Ramos (cell line): ENCODE measurements around the gene PDE6D.

Source experiments
- in situ Hi-C: fragments of 300-500 bp; cut with MboI; formaldehyde crosslinking; loops from one replicate; pipeline ENCODE4 v1.14.3; 2022; ENCODE audit warnings: low sequenced_read_pairs; ENCODE audit not compliant: unreplicated experiment

PDE6D gene

DNA sequence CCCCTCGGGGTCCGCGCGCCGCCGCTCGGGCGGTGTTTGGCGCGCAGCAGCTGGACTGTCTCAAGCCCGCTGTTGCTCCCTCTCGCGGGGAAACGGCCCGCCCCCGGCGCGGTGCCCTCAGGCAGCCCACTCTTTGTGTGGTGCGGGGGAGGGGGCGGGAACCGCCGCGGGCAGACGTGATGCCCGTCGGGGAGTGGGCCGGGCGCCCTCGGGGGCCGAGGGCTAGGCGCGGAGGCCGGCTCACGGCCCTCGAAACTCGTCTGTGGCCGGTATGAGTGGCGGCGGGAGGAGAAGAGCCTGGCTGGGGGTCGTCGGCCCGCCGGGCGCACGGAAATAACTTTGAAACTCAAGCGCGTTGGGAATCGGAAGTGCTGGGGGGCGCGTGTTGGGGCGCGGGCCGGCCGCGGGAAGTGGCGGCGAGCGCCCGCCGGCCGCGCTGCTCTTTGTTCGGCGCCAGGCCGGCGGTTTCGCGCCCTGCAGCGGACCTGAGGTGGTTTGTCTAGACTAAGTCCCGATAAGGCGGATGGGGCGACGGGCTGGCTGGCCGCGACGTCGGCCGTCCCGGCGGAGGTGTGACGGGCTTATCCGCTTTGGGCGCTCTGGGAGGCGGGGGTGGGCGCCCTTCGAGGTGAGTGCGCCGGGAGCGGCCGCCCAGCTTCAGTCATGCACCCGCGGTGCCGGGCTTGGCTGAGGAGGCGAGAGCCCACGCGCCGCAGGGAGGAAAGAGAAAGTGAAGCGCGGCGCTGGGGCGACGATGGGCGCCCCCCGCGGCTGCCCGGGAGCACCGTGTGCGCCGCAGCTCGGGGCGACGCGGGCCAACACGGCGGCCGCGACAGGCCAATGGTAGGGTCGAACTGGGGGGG lies 72.1 kb downstream of the PDE6D start:
- in situ Hi-C loops, result loop anchor here (5.0 kb wide), 1 partner anchor 37 kb away; no protein-coding TSS in a partner anchor

DNA sequence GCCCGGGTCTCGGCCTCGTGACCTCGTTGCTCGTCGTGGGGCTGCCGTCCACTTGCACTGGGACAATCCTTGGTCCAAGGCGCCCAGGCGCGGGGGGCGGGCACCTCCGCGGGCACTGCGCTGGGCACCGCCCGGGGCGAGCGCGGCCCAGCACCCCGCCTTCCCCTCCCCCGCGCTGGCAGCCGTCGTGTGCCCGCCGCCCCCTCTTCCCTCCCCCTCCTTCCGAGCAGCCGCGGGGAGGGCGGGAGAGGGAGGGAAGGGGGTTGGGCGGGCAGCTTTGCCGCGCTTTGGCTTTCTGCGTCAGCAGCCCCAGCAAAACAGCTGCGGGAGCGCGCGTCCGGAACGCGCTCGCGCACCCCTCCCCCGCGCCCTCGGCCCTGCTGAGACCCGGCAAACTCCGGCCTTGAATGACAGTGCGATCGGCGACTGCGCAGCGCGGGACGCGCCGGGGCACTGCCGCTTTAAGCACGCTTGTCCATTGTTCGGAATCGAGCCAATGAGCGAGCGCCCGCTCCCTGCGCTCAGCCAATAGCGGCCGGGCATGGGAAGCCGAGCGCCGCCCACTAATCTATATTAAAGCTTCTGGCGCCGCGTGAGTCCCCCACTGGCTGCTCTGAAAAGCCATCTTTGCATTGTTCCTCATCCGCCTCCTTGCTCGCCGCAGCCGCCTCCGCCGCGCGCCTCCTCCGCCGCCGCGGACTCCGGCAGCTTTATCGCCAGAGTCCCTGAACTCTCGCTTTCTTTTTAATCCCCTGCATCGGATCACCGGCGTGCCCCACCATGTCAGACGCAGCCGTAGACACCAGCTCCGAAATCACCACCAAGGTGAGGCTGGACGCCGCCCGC lies 72.9 kb downstream of the PDE6D start, which contains the start of gene PTMA:
Gene PTMA, plus strand, starts transcription at position 599 of the 846 bp plus-strand sequence. Its CDS starts 182 bp downstream, at position 781.
- in situ Hi-C loops, result loop anchor here (5.0 kb wide), 1 partner anchor 36 kb away; no protein-coding TSS in a partner anchor

DNA sequence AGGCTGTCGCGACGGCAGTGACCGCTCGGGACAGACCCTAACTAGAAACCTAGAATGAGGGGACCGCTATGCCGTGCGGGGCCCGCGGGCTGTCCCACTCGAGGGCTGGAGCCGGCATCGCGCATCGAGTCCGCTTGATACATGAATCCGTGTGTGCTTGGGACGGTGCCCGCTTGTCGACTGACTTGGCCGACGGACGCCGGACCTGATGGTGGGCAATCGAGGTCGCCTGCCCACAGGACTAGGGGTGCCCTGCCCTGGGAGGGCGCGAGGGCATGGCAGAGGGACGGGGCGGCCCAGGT lies 73.5 kb downstream of the PDE6D start:
- in situ Hi-C loops, result loop anchor here (5.0 kb wide), 1 partner anchor 35 kb away; no protein-coding TSS in a partner anchor

DNA sequence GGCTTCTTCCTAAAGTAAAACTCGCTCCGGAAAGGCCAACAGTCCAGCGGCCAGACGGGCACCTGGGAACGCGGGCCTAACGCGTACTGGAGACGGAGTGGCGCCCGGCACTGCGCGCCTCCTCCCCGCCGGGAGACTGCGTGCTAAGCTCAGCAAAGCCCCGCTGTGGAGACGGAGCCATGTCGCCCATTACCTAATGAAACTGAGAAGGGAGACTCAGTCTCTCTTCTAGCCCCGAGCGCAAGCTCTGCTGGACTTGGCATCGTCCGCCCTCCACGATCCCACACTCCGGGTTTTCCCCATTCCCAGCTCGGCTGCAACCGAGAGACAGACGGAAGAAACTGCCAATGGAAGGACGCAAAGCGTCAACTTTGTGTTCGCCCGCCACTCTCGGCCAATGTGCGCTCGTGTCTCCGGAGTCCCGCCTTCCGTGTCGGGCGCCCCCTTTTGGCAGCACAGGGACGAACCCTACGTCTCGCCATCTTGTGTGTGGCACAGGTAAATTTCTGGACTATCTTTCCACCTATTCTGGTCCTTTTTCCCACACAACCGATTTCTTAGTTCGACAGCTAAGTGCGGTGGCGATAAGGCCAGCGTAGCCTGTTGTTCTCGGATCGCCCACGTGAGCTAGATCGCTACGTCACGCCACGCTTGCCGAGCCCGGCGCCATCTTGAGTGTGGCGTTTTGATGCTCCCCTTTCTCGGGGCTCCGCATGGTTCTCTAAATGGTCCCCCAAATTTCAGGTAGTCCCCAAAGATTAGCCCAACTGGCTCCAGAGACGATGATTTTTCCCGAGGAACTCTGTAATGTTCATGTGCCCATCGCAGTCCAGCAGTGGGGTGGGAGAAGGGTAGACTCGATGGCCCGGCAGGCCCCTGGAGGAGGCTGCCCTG lies 74.1 kb downstream of the PDE6D start:
- in situ Hi-C loops, result loop anchor here (5.0 kb wide), 1 partner anchor 35 kb away; no protein-coding TSS in a partner anchor

DNA sequence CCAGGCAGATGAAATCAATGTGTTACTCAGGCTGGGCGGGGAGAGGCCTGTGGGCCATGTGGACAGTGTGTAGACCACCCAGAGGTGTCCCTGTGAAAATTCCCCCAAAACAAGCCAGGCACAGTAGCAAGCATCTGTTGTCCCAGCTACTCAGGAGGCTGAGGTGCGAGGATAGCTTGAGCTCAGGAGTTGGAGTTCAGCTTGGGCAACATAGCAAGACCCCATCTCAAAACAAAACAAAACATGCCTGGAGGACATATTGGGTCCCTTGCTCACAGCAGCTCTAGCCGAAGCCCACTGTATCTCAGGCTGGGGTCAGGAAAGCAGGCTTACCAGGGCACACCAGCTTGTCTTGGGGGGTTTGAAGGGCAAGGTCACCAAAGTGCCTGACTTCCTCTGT lies 77.1 kb downstream of the PDE6D start:
- in situ Hi-C loops, result no loop called here

DNA sequence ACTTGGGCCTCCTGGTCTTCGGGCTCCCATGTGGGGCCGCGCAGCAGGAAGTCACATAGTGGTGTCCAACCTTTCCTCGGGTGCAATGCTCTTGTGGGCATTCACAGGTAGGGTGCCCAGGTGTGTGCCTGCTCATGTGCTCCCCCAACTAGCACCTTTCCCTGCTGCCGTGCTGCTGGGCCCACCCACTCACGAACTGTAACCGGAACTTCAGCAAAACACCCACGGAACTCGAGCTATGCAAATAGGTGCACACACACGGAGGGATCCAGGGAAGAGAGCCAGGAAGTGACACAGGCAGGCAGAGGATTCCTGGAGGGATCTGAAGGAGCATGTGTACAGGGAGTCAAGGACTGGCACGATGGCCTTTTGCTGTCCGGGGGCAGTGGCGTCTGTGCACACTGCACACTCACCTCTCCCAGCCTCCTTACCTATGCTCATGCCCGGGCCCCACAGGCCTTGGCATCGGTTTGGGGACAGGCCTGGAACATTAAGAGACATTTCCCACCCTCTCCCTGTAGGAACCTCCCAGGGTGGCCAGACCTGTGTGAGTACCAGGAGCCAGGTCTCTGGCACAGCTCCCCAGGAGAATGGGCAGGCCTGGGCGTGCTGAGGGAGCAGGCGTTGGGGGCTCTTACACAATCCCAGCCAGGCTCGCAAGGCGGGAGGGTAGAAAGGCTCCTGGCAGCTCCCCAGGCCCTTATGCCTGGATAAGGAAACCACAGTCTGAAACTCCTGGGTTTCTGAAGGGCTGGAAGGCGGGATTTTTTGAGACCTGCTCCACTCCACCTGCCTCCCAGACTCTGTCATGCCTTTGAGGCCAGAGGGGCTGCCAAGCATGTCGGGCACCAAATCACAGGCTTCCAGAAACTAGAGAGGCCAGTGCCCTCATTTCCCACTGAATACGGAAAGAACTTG lies 79.4 kb downstream of the PDE6D start:
- in situ Hi-C loops, result no loop called here

DNA sequence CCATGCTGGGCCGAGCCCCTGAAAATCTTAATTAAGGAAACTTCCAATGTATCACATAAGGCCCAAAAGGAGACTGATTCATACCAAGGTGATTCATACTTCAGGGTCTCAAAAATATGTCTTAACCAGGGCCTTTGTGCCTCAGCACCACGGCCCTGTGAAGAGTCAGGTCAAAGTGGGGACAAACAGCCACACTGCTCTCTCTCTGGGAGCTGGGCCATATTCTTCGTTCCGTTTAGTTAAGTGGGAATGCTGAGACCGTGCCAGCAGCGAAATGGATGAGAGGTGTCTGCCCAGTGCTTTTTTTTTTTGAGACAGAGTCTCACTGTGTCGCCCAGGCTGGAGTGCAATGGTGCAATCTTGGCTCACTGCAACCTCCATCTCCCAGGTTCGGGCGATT lies 82.1 kb downstream of the PDE6D start:
- in situ Hi-C loops, result no loop called here

DNA sequence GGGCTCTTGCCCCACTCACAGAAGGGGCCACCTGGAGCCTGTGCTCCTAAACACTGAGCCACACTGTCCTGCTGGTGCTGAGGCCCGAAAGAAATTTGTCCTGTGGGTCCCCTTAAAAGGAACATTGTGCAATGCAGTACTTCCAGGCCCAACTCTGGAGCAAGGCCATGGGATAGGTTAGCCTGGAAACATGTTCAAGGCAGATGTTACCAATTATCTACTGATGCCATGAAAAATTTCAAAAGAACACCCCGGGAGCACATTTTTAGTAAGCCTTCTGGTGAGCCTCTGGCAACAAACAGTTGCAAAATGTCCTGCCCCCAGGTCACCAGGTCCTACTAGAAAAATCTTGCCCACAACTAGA lies 85.1 kb downstream of the PDE6D start:
- in situ Hi-C loops, result no loop called here

DNA sequence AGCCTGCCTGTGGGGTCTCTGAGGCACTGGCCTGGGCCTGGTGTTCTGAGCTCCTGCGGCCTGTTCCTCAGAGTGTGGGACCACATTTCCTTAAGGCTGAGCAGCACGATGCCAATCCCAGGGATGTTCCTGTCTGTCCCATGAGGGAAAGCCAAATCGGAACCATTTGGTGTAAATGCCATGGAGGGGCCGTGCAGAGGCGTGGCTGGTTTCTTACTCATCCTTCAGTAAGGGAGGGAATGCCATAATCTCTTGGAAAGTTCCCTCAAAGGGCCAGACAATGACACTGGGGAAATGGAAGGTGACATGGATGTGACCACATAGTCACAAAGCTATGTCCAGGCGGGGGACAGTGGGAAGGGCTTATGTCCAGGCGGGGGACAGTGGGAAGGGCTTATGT lies 87.1 kb downstream of the PDE6D start:
- in situ Hi-C loops, result no loop called here

DNA sequence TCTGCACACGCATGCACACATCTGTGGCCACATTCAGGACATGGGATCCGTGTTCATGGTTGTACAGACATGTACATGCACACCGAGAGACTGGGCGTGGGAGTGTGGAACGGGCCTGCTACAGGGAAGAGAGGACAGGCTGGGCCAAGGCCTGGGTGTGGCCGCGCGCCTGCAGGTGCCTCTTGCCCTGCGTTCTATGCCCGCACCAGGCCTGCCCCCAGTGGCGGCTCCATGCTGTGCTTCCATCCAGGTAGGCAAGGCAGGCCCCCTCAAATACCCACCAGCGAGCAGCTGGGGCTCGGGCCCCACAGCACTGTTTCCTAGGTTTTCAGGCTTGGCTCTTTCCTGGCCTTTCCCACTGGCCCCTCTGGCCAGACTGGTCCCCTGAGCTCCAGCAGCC lies 88.2 kb downstream of the PDE6D start:
- in situ Hi-C loops, result no loop called here

DNA sequence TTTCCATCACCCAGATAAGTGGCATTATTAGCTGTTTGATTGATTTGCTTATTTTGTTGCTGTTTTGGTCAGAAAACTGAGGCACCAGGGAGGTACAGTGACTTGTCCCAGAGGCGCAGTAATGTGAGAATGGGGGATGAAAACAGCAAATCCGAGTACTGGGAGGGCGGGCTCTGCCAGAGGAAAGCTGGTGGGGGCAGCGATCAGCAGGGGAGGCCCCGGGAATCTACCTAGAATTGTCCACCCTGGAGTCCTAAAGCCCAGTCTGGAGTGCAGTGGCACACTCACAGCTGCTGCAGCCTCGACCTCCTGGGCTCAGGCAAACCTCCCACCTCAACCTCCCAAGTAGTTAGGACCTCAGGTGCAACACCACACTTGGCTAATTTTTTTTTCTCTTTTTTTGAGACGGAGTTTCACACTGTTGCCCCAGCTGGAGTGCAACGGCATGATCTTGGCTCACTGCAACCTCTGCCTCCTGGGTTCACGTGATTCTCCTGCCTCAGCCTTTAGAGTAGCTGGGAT lies 89.8 kb downstream of the PDE6D start:
- in situ Hi-C loops, result no loop called here

DNA sequence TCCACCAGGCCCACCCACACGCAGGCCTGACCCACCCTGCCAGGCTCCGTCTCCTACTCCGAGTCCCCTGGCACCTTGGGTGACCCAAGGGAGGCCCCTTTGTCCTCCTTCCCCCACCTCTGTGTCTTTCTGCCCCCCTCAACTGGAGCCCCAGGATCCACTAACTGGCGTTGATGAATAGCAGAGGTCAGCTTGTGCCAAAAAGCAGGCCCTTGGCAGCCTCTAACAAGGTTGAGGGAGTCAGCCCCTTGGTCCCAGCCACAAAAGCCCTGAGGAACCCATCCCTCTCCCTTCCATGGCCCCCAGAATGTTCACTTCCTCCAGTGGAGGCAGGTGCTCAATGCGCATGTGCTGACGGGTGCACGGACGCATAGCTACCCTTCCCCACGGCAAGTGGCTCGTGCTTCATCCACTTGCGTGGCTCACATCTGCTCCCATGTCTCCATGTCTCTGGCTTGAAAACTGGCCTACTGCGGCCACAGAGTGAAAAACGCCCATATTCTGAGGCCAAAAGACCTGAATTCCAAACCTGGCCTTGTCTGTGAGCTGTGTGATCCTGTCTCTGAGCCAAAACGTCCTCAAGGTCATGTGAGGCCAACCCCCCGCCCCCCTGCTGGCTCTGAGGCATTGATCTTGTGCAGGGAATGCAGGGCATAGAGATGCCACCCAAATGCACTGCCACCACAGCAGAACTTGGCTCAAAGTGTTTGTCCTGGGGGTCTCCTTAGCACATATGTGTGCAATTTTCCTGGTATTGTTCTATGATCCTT lies 91.8 kb downstream of the PDE6D start:
- in situ Hi-C loops, result no loop called here

DNA sequence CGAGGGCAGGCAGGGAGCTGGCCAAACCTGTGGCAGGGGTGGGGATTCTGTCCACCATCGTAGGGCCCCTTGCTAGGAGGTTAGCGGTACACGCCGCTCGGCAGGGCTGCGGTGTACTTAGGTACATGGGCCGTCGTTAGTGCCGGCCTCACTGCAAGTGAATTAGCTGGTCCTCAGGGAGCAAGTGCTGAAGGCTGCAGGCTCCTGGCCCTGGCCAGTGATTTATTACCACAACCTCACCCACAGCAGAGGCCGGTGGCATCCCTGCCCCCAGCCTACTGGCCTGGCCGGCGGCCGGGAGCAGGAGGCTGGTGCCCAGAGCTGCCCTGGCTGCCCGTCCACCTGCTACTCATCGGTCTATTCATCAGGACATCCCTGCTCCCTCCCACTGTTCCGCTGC lies 92.4 kb downstream of the PDE6D start:
- in situ Hi-C loops, result no loop called here

DNA sequence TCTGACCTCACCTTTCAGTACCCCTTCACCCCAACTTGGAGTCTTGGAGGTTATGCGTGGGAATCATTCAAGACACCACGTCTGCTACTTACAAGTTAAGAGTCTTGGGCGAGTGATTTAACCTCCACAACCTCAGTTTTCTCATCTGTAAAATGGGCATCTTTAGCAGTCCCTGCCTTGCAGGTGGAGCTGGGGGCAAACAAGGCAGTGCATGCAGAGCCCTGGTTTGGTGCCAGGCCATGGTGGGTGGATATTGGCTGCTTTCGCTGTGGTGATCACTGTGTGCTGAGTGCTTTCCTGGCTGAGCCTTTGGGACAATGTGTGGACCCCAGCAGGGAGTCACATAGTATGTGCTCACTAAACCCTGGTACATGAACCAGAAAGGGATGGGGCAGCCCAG lies 93.1 kb downstream of the PDE6D start:
- in situ Hi-C loops, result no loop called here

DNA sequence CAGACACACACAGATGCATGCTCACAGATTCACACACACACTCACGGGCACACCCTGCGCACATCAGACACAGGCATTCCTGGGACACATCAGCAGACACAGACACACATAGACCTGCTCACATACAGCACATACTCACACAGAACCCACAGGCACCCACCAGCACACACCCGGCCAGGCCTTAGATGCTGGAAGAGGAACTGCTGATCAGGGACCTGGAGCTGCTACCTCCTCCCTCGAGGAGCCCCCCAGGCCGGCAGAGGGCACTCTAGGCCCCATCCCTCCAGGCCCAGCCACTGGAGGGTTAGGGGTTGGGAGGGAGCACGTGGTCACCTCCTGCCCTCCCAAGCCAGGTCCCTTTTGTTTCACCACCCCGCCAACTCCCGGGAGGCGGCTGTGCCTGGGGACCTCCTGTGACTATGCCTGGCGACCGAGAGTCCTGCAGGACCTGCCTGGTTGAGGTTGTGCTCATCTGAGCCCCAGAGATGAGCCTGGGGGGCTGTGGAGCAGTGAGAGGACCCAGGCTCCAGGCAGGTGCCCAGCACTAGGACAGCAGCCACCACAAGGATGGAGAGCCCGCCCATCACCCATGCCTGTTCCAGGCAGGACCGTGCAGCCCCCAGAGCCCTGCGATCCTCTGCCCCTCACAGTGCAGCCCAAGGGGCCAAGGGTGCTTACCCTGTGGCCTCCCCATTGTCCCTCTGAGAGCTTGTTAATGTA lies 93.8 kb downstream of the PDE6D start:
- in situ Hi-C loops, result no loop called here

DNA sequence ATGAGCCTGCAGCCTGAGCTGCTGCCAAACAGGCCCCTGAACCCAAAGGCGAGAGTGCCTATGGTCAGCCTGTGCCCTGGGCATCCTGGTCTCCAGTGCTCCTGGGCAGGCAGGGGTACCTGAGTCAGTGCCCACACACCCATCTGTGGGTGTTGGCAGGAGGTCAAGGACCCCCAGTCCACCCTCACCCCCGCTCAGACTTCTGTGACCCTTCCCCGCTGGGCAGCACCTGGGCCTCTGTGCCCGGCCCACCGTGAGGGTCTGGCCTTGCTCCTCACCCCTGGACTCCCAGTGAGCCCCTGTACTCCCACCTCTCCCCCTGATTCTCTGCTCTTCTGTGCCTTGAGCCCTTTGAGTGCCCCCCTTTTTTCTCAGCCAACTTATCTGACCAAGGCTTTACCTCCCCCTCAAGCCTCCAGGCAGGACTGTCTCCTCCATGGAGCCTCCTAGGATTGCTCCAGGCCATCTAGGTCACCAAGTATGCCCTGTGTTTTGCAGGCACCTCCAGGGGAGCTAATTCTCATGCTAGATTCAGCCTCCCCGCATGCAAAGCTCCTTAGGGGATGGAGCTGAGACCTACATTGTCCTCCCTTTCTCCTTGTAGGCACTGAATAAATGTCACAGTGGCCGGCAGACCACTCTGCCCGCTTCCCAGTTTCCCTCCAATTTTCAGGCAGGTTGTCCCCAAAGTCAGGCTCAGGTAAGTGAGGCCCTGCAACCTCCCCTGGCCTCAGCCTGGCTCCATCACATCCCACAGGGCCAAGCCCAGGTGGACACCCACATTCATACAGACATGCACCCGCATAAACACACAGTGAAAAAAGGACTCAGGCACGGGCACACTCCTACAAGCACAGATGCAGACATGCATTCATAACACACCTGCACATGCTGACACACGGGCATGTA lies 94.6 kb downstream of the PDE6D start:
- in situ Hi-C loops, result no loop called here
